ENCODE data around the gene CD79A.

Gene CD79A

DNA sequence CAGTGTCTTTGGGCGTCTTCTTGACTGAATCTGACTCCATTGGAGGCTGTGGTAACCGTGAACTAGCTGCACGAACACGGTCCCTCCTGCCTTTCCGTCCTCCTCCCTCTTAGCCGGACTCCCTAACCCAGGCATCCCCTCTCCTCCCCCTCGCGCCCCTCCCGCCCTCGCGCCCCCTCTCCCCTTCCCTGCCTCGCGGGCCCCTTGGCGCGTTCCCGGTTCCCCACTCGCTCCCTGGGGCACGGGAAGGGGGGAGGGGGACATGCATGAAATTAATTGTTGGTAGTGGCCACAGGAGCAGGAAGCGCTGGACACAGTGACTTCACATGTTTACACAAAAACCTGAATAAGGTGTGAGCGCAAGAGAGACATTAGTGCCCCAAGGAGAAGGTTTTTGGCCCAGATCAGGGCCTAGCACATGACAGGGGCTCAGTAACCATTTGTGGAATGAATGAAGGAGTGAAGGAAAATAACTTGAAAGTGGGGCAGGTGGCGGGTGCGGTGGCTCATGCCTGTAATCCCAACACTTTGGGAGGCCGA is 32.0 kb upstream of the CD79A start:
- no peak overlapping the region for H3K4me3 ChIP-seq (ENCODE audit: control insufficient read depth, low read depth, low read length)
- TF ChIP-seq, protein P1, sequence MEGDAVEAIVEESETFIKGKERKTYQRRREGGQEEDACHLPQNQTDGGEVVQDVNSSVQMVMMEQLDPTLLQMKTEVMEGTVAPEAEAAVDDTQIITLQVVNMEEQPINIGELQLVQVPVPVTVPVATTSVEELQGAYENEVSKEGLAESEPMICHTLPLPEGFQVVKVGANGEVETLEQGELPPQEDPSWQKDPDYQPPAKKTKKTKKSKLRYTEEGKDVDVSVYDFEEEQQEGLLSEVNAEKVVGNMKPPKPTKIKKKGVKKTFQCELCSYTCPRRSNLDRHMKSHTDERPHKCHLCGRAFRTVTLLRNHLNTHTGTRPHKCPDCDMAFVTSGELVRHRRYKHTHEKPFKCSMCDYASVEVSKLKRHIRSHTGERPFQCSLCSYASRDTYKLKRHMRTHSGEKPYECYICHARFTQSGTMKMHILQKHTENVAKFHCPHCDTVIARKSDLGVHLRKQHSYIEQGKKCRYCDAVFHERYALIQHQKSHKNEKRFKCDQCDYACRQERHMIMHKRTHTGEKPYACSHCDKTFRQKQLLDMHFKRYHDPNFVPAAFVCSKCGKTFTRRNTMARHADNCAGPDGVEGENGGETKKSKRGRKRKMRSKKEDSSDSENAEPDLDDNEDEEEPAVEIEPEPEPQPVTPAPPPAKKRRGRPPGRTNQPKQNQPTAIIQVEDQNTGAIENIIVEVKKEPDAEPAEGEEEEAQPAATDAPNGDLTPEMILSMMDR (conservative IDR thresholded peaks at IDR 0.05; ENCODE audit: control insufficient read depth, insufficient read depth, low read depth, low read length), result no peak
- DNase-seq (ENCODE audit: low read depth), result no peak

DNA sequence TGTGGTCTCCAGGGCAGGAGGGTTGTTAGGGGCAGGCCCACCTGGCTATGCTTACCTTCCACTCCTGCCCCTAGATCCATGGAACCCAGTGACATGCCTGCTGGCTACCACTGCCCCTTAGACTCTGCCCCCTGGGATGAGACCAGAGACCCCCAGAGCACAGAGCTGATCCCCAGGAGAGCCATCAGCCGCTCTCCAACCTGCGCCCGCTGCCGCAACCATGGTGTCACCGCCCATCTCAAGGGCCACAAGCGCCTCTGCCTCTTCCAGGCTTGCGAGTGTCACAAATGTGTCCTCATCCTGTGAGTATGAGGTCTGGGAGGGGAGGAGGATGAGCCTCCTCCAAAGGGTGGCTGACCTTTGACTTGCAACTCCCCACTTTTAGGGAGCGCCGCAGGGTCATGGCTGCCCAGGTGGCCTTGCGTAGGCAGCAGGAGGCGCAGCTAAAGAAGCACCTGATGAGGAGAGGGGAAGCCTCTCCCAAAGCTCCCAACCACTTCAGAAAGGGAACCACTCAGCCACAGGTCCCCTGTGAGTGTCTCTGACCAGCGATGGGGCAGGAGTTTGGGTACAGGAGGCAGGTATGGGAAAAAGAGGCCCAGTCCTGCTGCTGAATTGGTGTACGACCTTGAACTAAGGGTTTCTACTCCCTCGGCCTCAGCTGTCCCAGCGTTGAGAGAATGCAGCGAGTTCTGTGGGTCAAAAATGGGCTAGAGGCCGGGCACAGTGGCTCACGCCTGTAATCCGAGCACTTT is 29.6 kb upstream of the CD79A start:
- H3K4me3 ChIP-seq (ENCODE audit: control insufficient read depth, low read depth, low read length), result no peak overlapping the region
- TF ChIP-seq, protein P1 (conservative IDR thresholded peaks at IDR 0.05; ENCODE audit: control insufficient read depth, insufficient read depth, low read depth, low read length), result no peak
- no peak for DNase-seq (ENCODE audit: low read depth)

DNA sequence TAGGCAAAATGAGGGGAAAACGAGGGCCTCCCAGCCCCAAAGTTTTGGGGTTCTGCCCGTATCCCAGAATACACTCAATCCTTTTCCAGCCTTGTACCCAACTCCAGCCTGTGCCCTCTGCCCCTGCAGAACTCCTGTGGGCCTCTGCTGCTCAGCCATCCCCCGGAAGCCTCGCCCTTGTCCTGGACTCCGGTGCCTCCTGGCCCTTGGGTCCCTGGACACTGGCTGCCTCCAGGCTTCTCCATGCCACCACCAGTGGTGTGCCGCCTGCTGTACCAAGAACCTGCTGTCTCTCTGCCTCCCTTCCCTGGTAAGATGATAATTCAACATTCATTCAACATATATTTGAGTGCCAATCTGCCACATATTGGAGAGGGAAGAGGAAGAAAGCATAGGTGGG is 28.4 kb upstream of the CD79A start:
- no peak for DNase-seq (ENCODE audit: low read depth)
- no peak overlapping the region for H3K4me3 ChIP-seq (ENCODE audit: control insufficient read depth, low read depth, low read length)
- TF ChIP-seq, protein P1 (conservative IDR thresholded peaks at IDR 0.05; ENCODE audit: control insufficient read depth, insufficient read depth, low read depth, low read length), result no peak

DNA sequence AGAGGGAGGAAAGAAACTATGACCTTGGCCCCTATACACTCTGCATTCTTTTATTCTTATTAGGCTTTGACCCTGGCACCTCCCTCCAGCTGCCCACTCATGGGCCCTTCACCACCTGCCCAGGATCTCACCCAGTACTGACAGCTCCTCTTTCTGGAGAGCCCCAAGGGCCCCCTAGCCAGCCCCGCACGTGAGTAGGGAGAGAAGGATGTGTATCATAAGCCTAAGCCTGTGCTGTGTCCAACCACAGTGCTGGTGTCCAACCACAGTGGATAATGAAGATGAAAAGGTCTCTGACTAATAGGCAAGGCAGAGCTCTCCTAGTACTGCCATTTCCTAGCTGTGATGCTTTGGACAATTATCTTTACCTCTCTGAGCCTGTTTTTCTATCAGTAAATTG is 28.0 kb upstream of the CD79A start:
- TF ChIP-seq, protein P1 (conservative IDR thresholded peaks at IDR 0.05; ENCODE audit: control insufficient read depth, insufficient read depth, low read depth, low read length), result no peak
- H3K4me3 ChIP-seq (ENCODE audit: control insufficient read depth, low read depth, low read length), result no peak overlapping the region
- no peak for DNase-seq (ENCODE audit: low read depth)

DNA sequence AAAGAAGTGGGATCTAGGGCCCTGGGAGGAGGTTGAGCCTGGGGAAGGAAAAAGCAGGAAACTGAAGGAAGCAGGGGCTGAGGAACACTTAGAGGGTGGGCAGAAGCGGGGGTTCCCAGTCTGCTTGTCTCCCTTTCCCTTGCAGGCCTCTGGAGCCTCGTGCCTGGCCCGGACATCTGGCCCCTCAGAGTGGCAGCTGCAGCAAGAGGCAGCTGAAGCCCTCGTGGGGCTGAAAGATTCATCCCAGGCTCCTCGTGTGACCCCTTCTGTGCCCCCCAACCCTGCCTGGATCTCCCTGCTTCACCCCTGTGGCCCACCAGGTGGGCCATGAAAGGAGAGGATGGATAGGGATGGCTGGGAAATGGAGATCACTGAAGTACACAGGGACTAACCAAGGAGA is 26.7 kb upstream of the CD79A start:
- no peak overlapping the region for H3K4me3 ChIP-seq (ENCODE audit: control insufficient read depth, low read depth, low read length)
- TF ChIP-seq, protein P1 (conservative IDR thresholded peaks at IDR 0.05; ENCODE audit: control insufficient read depth, insufficient read depth, low read depth, low read length), result no peak
- no peak for DNase-seq (ENCODE audit: low read depth)

DNA sequence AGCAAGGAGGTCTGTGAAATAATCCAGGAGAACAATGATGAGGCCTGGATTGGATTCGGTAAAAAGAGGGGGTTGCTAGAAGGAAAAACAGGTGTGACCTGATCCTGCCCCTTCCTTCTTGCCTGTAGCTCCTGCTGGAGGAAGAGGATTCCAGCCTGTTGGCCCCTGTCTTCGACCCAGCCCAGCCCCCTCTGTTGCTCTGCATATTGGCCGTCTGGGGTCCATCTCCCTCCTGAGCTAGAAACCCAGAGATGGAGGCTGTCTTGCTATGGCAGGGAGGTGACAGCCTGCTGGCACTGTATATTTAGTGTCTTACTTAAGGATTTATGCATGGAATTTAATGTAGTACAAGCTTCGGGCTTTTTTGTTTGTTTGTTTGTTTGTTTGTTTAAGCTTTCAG is 25.6 kb upstream of the CD79A start:
- H3K4me3 ChIP-seq (ENCODE audit: control insufficient read depth, low read depth, low read length), result no peak overlapping the region
- no peak for DNase-seq (ENCODE audit: low read depth)
- TF ChIP-seq, protein P1 (conservative IDR thresholded peaks at IDR 0.05; ENCODE audit: control insufficient read depth, insufficient read depth, low read depth, low read length), result no peak

Measured in fibroblast of mammary gland (primary cell).